Lung (tissue), 12 donors: ENCODE measurements around the gene KCTD11. TPM values are rescaled to one million over a fixed set of nuclear protein-coding genes. Genes with fewer than 3 reads are reported as not detected.

Experiments used
- ATAC-seq: fragments of 200-7000 bp; cut with Tn5 transposase; one replicate; pipeline ENCODE4 v1.9.1; 2020; ENCODE audit warnings: moderate number of reproducible peaks; ENCODE audit not compliant: insufficient read depth, low FRiP score
- DNase-seq, 3 donors: peaks; one replicate each; pipeline ENCODE4 v3.0.0-alpha.2; 2013 to 2017
- H3K27ac ChIP-seq, 2 donors: one replicate each; pipeline ENCODE4 v1.5.1; 2013; ENCODE audit warnings: mild to moderate bottlenecking in 2 of 2, moderate library complexity in 2 of 2, control low read depth in 1 of 2, inconsistent platforms in 1 of 2, low read depth in 1 of 2, low read length in 1 of 2
- H3K27me3 ChIP-seq, 3 donors: one replicate each; pipeline ENCODE4 v1.5.1; 2013; ENCODE audit warnings: low read length in 2 of 3; ENCODE audit not compliant: control insufficient read depth in 3 of 3, insufficient read depth in 3 of 3
- H3K36me3 ChIP-seq, 4 donors: one replicate each; pipeline ENCODE4 v1.5.1; 2013; ENCODE audit warnings: low read length in 4 of 4, mild to moderate bottlenecking in 1 of 4, moderate library complexity in 1 of 4; ENCODE audit not compliant: control insufficient read depth in 4 of 4, insufficient read depth in 4 of 4
- H3K4me1 ChIP-seq, 5 donors: one replicate each; pipeline ENCODE4 v1.5.1; 2013; ENCODE audit warnings: low read length in 5 of 5, mild to moderate bottlenecking in 2 of 5, moderate library complexity in 1 of 5; ENCODE audit not compliant: control insufficient read depth in 5 of 5, insufficient read depth in 5 of 5
- H3K4me3 ChIP-seq: one replicate; pipeline ENCODE4 v1.5.1; 2013; ENCODE audit warnings: mild to moderate bottlenecking, control low read depth, moderate library complexity
- H3K9ac ChIP-seq, 2 donors: one replicate each; pipeline ENCODE4 v1.5.1; 2013; ENCODE audit warnings: low read length in 2 of 2, control low read depth in 1 of 2; ENCODE audit not compliant: insufficient read depth in 1 of 2
- H3K9me3 ChIP-seq, 4 donors: one replicate each; pipeline ENCODE4 v1.5.1; 2013; ENCODE audit warnings: low read length in 3 of 4, mild to moderate bottlenecking in 1 of 4, moderate library complexity in 1 of 4; ENCODE audit not compliant: control insufficient read depth in 4 of 4, insufficient read depth in 3 of 4
- WGBS, 2 donors: extraction: QIAGEN DNeasy Blood & Tissue Kit; methylation state at CpG; one replicate each; pipeline ENCODE4 v1.1.7; 2013; 5-methylcytosine and 5-hydroxymethylcytosine counted together
- polyA plus RNA-seq, 2 donors: library from polyadenylated mRNA; stranded (reverse); fragments of 200-250 nt; gene quantifications; one replicate each; pipeline ENCODE4 v1.2.1, GENCODE V29; 2013
- total RNA-seq, 2 donors: library from RNA; depleted of rRNA in 1 of 2; stranded (reverse); fragments of >200 nt in 1 of 2; gene quantifications; one replicate each; pipeline ENCODE4 v1.2.1, GENCODE V29; 2014 to 2021
- TF ChIP-seq, protein P1 (sequence below): IDR thresholded peaks from 2 replicates; pipeline ENCODE4 v1.5.1; 2012; ENCODE audit warnings: mild to moderate bottlenecking; ENCODE audit errors: control extremely low read depth, extremely low read depth
- donor health status: control.
- donor health status: control.
- donor health status: Bipolar disorder and iron deficiency.
- donor health status: healthy.
- donor health status: DM: yes; HTN: yes; CAD: no.

Gene KCTD11
- total and polyA plus RNA-seq, 4 donors: 5.9 to 14.9 (median 12.6) TPM

DNA sequence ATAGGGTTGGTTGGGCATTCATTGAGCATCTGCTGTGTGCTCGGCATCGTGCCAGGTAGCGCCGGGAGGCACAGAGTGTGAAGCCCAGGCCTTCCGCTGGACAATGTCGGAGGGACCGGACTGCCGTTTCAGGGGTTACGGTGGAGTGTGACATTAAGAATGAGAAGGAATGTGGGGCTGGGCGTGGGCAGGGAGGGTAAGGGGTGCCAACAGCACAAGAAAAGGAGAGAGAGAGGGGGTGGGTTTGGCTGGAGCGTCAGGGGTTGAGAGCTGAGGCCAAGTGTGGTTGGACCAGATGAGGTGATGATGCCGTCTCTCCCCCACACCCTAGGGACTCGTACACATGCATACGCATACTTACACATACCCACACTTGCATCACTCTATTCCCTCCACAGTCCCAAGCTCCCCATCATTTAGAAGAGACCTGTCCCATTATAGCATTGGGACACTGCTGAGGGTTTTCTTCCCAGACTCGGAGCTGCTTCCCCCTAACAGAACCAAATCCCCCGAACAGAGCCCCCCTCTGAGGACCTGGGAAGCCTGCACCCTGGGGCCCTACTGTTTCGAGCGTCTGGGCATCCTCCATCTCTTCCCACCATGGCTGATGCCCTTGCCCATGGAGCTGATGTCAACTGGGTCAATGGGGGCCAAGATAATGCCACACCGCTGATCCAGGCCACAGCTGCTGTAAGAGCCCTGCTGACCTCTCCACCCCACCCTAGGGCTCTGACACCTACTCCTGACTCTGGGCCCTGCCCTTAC lies 3.3 kb upstream of the KCTD11 start:
- Histone ChIP-seq H3K4me1 (peaks cover 0 to 29% (median 7%) of the 10 kb centered on the region in 5 donors), H3K27ac (no peak overlapping the region), H3K4me3 (no peak overlapping the region), H3K36me3 (no peaks in the 10 kb centered on the region), H3K9me3 (no peaks in the 10 kb centered on the region), H3K9ac (no peak overlapping the region), H3K27me3 (no peaks in the 10 kb centered on the region)
- ATAC-seq (no peak), DNase-seq (no peak)
- TF ChIP-seq, protein P1, sequence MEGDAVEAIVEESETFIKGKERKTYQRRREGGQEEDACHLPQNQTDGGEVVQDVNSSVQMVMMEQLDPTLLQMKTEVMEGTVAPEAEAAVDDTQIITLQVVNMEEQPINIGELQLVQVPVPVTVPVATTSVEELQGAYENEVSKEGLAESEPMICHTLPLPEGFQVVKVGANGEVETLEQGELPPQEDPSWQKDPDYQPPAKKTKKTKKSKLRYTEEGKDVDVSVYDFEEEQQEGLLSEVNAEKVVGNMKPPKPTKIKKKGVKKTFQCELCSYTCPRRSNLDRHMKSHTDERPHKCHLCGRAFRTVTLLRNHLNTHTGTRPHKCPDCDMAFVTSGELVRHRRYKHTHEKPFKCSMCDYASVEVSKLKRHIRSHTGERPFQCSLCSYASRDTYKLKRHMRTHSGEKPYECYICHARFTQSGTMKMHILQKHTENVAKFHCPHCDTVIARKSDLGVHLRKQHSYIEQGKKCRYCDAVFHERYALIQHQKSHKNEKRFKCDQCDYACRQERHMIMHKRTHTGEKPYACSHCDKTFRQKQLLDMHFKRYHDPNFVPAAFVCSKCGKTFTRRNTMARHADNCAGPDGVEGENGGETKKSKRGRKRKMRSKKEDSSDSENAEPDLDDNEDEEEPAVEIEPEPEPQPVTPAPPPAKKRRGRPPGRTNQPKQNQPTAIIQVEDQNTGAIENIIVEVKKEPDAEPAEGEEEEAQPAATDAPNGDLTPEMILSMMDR: no peak
- WGBS, 2 donors: 74 to 77% methylated on average over 19 of the region's 19 CpGs

DNA sequence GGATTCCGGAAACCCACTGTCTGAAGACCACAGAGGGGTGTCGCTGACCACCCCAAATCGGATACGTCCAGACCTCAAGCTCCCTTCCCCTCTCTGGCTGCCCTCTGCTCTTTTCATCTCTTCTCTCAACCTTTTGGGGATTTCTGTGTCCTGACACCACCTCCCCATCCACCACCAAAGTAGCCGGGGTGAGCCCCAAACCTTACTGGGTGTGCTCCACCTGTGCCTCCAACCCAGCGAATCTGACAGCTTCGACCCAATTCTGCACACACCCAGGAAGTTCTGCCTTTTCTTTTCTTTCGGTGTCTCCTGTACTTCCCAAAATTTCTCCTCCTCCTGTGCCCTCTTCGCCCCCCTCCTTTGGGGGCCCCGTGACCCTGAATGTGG lies 534 bp downstream of the KCTD11 start:
- TF ChIP-seq, protein P1: no peak
- peak overlapping the region; percentile 56 to 84 for H3K9ac ChIP-seq
- peaks cover 0 to 44% (median 10%) of the 10 kb centered on the region in 5 donors for H3K4me1 ChIP-seq

DNA sequence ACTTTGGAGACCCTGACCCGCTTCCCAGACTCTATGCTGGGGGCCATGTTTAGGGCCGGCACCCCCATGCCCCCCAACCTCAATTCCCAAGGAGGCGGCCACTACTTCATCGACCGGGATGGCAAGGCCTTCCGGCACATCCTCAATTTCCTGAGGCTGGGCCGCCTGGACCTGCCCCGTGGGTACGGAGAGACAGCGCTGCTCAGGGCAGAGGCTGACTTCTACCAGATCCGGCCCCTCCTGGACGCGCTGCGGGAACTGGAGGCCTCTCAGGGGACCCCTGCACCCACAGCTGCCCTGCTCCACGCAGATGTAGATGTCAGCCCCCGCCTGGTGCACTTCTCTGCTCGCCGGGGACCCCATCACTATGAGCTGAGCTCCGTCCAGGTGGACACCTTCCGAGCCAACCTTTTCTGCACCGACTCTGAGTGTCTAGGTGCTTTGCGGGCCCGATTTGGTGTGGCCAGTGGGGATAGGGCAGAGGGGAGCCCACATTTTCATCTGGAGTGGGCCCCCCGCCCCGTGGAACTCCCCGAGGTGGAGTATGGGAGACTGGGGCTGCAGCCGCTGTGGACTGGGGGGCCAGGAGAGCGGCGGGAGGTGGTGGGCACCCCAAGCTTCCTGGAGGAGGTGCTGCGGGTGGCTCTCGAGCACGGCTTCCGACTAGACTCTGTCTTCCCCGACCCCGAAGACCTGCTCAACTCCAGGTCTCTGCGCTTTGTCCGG lies 1.1 kb downstream of the KCTD11 start:
- Histone ChIP-seq H3K27me3 (no peaks in the 10 kb centered on the region), H3K4me3 (no peak overlapping the region), H3K9ac (no peak overlapping the region), H3K36me3 (no peaks in the 10 kb centered on the region), H3K9me3 (no peaks in the 10 kb centered on the region), H3K4me1 (peaks cover 0 to 44% (median 10%) of the 10 kb centered on the region in 5 donors), H3K27ac (no peak overlapping the region)
- whole genome bisulfite sequencing, 2 donors: 90 to 95% methylated on average over 37 of the region's 37 CpGs
- DNase-seq: no peak
- TF ChIP-seq, protein P1: no peak
- no peak for ATAC-seq

More for the DNA sequence above, 534 bp downstream of the KCTD11 start:
- H3K27me3 ChIP-seq: no peaks in the 10 kb centered on the region
- ATAC-seq (no peak), DNase-seq (no peak)
- WGBS, 2 donors: 26 to 31% methylated on average over 9 to 10 of the region's 10 CpGs
- H3K27ac ChIP-seq: peak overlapping the region; percentile 85 to 96
- peak overlapping the region; percentile 66 for H3K4me3 ChIP-seq
- H3K36me3 ChIP-seq: no peaks in the 10 kb centered on the region
- no peaks in the 10 kb centered on the region for H3K9me3 ChIP-seq
